ENCODE results near the gene MGAT4B. TPM values are rescaled to one million over a fixed set of nuclear protein-coding genes. Genes with fewer than 3 reads are reported as not detected.
A peak's percentile ranks its signal among the peaks of the same experiment; 100 is the strongest.

The MGAT4B gene
- total RNA-seq, 1 experiment from 2014 or later, result 36.9 TPM

DNA sequence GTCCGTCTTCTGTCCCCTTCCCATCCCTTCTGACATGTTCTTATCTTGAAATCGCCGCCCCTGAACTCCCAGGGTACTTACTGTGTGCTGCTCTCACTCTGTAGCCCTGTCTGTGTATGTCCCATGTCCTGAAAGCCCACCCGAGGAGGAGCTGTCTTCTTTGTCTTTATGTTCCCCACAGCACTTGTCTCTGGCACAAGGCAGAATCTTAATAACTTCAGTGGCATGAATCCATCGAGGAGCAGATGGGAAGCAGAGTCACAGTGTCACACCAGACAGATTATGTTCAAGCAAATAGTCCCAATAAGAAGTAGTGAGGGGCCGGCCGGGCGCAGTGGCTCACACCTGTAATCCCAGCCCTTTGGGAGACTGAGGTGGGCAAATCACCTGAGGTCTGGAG is 42.6 kb downstream of the MGAT4B start:
- peaks cover 36% of the 10 kb centered on the region for H3K4me1 ChIP-seq (ENCODE audit: low read length)
- no peak overlapping the region for H3K9ac ChIP-seq (ENCODE audit: low read length)
- H4K20me1 ChIP-seq (ENCODE audit: insufficient read depth, low read depth, low read length), result peaks cover 22% of the 10 kb centered on the region
- H3K79me2 ChIP-seq (ENCODE audit: low read length), result peaks cover 84% of the 10 kb centered on the region
- peaks cover 15% of the 10 kb centered on the region; the same call in 1 of the 2 replicates for H3K36me3 ChIP-seq (ENCODE audit: insufficient read depth, low read length)
- no peak overlapping the region for H3K4me2 ChIP-seq (ENCODE audit: low read depth, low read length, poor library complexity, severe bottlenecking)
- H3K27ac ChIP-seq (ENCODE audit: low read length), result no peak overlapping the region
- H3K9me2 ChIP-seq (replicated peaks; ENCODE audit: insufficient read depth, low read length), result no peaks in the 10 kb centered on the region
- H3K4me3 ChIP-seq (ENCODE audit: low read length), result no peak overlapping the region
- no peak for DNase-seq
- H3K27me3 ChIP-seq (ENCODE audit: low read length), result no peaks in the 10 kb centered on the region
- no peaks in the 10 kb centered on the region for H3K9me3 ChIP-seq (ENCODE audit: low read length)
- no peak overlapping the region for H2AFZ ChIP-seq (ENCODE audit: low read length)

DNA sequence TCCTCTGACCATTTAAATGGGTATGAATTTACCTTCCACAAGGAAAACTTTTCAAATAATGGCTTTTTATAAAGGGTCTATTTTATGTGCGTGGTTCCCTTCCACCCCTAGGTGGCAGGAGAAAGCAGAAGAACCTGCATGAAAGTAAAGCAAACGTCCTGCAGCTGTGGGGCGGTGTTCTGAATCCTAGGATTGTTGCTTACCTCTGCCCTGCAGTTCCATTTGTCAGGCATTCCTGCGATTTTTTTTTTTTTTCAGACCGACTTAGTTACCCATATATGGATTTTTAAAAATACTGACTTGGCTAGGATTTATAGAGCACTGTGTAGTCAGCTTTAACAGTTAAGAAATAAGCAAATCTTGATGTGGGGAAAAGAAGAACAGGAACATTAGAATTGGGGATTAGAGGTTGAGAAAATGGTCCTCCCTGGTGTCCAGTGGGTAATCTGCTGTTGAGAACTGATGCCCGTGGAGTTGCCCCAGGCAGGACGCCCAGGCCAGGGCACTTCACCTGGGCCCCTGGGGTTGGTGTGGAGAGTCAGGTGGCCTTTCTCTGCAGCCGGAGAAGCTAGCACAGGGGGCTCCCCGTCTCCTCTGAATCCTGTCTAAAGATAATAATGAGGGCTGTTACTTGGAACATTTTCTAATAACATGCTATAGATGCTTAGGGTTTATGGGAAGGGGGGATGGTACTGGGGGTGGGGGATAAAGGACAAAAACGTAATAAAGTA is 43.3 kb downstream of the MGAT4B start:
- H3K4me1 ChIP-seq (ENCODE audit: low read length), result peaks cover 37% of the 10 kb centered on the region
- H3K27ac ChIP-seq (ENCODE audit: low read length), result no peak overlapping the region
- H3K9me2 ChIP-seq (replicated peaks; ENCODE audit: insufficient read depth, low read length), result no peaks in the 10 kb centered on the region
- no peaks in the 10 kb centered on the region for H3K9me3 ChIP-seq (ENCODE audit: low read length)
- H2AFZ ChIP-seq (ENCODE audit: low read length), result no peak overlapping the region
- peak; percentile 82 for DNase-seq
- peaks cover 16% of the 10 kb centered on the region for H4K20me1 ChIP-seq (ENCODE audit: insufficient read depth, low read depth, low read length)
- peaks cover 11% of the 10 kb centered on the region; the same call in 1 of the 2 replicates for H3K36me3 ChIP-seq (ENCODE audit: insufficient read depth, low read length)
- H3K4me3 ChIP-seq (ENCODE audit: low read length), result no peak overlapping the region
- no peak overlapping the region for H3K9ac ChIP-seq (ENCODE audit: low read length)
- H3K27me3 ChIP-seq (ENCODE audit: low read length), result no peaks in the 10 kb centered on the region
- H3K4me2 ChIP-seq (ENCODE audit: low read depth, low read length, poor library complexity, severe bottlenecking), result no peak overlapping the region
- H3K79me2 ChIP-seq (ENCODE audit: low read length), result peaks cover 87% of the 10 kb centered on the region

DNA sequence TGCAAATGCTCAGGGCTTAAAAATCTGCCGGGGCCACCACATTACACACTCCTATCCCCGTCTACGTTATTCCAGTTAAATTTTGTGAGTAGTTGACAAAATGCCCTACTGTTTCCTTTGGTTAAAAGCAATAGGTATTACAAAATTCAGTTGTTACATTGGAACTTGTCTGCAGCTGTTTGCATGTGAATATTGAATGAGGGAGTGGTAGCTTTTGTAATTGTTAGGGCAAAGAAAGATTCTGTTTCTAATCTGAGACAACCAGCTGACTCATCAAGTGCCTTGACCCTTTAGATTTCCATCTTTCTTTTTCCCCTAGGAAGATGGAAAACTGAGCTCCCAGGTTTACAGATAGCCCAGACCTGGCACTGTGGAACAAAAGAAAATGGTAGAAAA is 43.9 kb downstream of the MGAT4B start:
- Histone ChIP-seq H3K4me3 (ENCODE audit: low read length) (no peak overlapping the region), H3K4me1 (ENCODE audit: low read length) (peaks cover 37% of the 10 kb centered on the region), H3K27ac (ENCODE audit: low read length) (peak overlapping the region; percentile 56), H4K20me1 (ENCODE audit: insufficient read depth, low read depth, low read length) (peaks cover 15% of the 10 kb centered on the region), H3K27me3 (ENCODE audit: low read length) (no peaks in the 10 kb centered on the region), H3K9me2 (replicated peaks; ENCODE audit: insufficient read depth, low read length) (no peaks in the 10 kb centered on the region), H2AFZ (ENCODE audit: low read length) (no peak overlapping the region), H3K9ac (ENCODE audit: low read length) (peak overlapping the region; percentile 23; the same call in 1 of the 2 replicates), H3K36me3 (ENCODE audit: insufficient read depth, low read length) (peaks cover 9% of the 10 kb centered on the region; the same call in 1 of the 2 replicates), H3K9me3 (ENCODE audit: low read length) (no peaks in the 10 kb centered on the region), H3K79me2 (ENCODE audit: low read length) (peaks cover 89% of the 10 kb centered on the region), H3K4me2 (ENCODE audit: low read depth, low read length, poor library complexity, severe bottlenecking) (peak overlapping the region; percentile 24)
- no peak for DNase-seq

DNA sequence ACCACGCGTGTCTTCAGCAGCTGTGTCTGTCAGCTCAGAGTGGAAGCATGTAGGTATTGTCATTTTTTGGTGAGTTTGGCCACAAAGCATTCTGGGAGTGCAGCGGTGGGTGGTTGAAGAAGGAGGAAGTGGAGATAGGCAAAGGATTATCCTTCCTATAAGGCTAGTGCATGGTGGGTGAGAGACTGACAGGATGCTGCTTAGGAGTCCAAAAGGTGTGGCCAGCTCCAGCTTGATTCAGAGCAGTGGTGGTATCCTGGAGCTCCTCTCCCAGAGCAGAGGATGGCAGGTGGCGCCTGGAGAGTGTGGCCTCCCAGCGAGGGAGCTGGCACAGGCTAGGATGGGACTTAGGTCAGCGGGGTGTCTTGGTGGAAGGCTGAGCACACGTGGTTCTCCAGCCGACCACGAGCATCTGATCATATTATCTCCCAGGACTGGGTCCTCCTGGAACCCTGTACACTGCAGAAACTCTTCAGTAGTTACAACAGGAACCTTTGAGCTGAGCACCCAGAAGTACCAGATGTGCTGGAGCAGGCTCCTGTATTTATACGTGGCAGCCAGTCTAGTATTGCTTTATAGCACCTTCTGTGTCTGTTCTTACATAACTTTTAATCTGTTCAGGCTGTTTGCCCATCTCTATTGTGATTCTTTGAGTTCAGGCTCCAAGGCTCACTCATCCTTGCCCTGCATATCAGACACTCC is 44.4 kb downstream of the MGAT4B start:
- peak; percentile 83 for DNase-seq
- H2AFZ ChIP-seq (ENCODE audit: low read length), result no peak overlapping the region

DNA sequence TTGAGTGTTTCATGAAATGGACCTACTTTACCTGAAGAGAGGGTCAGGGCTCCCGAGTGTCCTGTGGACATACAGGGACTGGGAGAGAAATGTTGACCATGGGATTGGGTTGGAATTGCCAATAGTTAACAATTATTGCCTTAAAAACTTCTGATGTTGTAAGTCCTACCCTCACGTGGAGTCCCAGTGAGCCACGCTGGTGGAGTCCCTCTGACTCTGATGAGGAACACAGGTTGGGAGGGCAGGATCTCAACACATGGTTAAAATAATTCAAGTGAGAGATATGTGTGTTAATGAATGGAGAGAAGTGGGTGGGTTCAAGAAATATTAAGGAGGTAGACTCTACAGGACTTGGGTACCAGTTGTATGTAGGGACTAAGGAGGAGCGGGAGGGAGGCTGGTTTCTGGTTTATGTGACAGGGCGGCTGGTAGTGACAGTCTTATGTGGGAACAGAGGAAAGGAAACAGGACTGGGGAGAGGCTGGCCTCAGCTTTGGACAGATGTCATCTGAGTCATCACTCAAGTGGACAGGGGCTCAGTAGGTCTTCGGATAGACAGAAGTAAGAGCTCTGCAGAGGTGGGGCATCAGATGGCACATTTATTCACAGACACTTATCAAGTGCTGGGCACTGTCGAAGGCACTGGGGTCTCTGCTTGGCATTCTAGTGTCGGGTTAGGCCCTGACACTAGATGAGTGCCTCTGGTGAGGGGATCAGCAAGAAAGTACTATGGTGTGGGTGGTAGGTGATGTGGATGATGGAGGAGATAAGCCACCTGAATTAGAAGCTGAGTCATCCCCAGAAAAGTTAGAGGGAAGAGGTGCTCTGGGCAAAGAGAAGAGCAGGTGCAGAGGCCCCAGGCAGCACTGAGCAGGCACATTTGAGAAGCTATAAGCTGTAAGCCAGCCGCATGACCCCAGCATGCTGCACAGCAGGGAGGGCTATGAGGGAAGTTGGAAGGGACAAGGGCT is 46.8 kb downstream of the MGAT4B start:
- DNase-seq, result no peak
- peaks cover 86% of the 10 kb centered on the region for H3K79me2 ChIP-seq (ENCODE audit: low read length)
- H3K27ac ChIP-seq (ENCODE audit: low read length), result 0 out of 2 replicates have a peak overlapping the region, but pooled peaks have one; percentile 23
- H4K20me1 ChIP-seq (ENCODE audit: insufficient read depth, low read depth, low read length), result peaks cover 21% of the 10 kb centered on the region
- no peaks in the 10 kb centered on the region for H3K9me3 ChIP-seq (ENCODE audit: low read length)
- H3K27me3 ChIP-seq (ENCODE audit: low read length), result no peaks in the 10 kb centered on the region
- H3K9me2 ChIP-seq (replicated peaks; ENCODE audit: insufficient read depth, low read length), result no peaks in the 10 kb centered on the region
- peaks cover 39% of the 10 kb centered on the region for H3K4me1 ChIP-seq (ENCODE audit: low read length)
- H3K4me2 ChIP-seq (ENCODE audit: low read depth, low read length, poor library complexity, severe bottlenecking), result no peak overlapping the region
- H2AFZ ChIP-seq (ENCODE audit: low read length), result no peak overlapping the region
- no peaks in the 10 kb centered on the region for H3K36me3 ChIP-seq (ENCODE audit: insufficient read depth, low read length)
- H3K4me3 ChIP-seq (ENCODE audit: low read length), result no peak overlapping the region
- no peak overlapping the region for H3K9ac ChIP-seq (ENCODE audit: low read length)

More for the DNA sequence above, 44.4 kb downstream of the MGAT4B start:
- peaks cover 37% of the 10 kb centered on the region for H3K4me1 ChIP-seq (ENCODE audit: low read length)
- H3K4me2 ChIP-seq (ENCODE audit: low read depth, low read length, poor library complexity, severe bottlenecking), result peak overlapping the region; percentile 35
- peaks cover 89% of the 10 kb centered on the region for H3K79me2 ChIP-seq (ENCODE audit: low read length)
- peak overlapping the region; percentile 56 for H3K27ac ChIP-seq (ENCODE audit: low read length)
- no peaks in the 10 kb centered on the region for H3K9me2 ChIP-seq (replicated peaks; ENCODE audit: insufficient read depth, low read length)
- H3K4me3 ChIP-seq (ENCODE audit: low read length), result no peak overlapping the region
- H3K27me3 ChIP-seq (ENCODE audit: low read length), result no peaks in the 10 kb centered on the region
- H4K20me1 ChIP-seq (ENCODE audit: insufficient read depth, low read depth, low read length), result peaks cover 15% of the 10 kb centered on the region
- peak overlapping the region; percentile 44; the same call in 1 of the 2 replicates for H3K9ac ChIP-seq (ENCODE audit: low read length)
- H3K36me3 ChIP-seq (ENCODE audit: insufficient read depth, low read length), result peaks cover 7% of the 10 kb centered on the region; the same call in 1 of the 2 replicates
- H3K9me3 ChIP-seq (ENCODE audit: low read length), result no peaks in the 10 kb centered on the region

DNA sequence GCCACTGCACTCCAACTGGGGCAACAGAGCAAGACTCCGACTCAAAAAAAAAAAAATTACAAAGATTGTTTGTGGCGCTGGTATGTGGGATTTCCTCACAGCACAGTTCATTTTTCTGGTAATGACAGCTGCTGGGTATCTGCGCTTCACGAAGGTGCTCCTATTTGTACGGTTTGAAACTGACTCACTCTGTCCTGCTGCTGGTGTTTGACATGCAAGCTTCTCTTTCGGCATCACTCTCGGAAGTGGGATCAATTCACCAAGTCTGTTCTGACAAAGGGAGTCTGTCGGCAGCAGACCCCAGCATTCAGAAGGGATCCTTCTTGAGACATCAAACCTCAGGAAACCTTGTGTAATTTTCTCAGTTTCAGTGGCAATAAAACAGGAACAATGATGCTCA is 47.7 kb downstream of the MGAT4B start:
- no peak overlapping the region for H3K9ac ChIP-seq (ENCODE audit: low read length)
- H3K4me1 ChIP-seq (ENCODE audit: low read length), result peaks cover 48% of the 10 kb centered on the region
- no peaks in the 10 kb centered on the region for H3K9me2 ChIP-seq (replicated peaks; ENCODE audit: insufficient read depth, low read length)
- H2AFZ ChIP-seq (ENCODE audit: low read length), result no peak overlapping the region
- DNase-seq, result no peak
- H3K4me2 ChIP-seq (ENCODE audit: low read depth, low read length, poor library complexity, severe bottlenecking), result no peak overlapping the region
- H3K36me3 ChIP-seq (ENCODE audit: insufficient read depth, low read length), result no peaks in the 10 kb centered on the region
- H3K27ac ChIP-seq (ENCODE audit: low read length), result no peak overlapping the region
- H3K4me3 ChIP-seq (ENCODE audit: low read length), result no peak overlapping the region
- H3K27me3 ChIP-seq (ENCODE audit: low read length), result no peaks in the 10 kb centered on the region
- no peaks in the 10 kb centered on the region for H3K9me3 ChIP-seq (ENCODE audit: low read length)
- H4K20me1 ChIP-seq (ENCODE audit: insufficient read depth, low read depth, low read length), result peaks cover 20% of the 10 kb centered on the region
- peaks cover 91% of the 10 kb centered on the region for H3K79me2 ChIP-seq (ENCODE audit: low read length)

DNA sequence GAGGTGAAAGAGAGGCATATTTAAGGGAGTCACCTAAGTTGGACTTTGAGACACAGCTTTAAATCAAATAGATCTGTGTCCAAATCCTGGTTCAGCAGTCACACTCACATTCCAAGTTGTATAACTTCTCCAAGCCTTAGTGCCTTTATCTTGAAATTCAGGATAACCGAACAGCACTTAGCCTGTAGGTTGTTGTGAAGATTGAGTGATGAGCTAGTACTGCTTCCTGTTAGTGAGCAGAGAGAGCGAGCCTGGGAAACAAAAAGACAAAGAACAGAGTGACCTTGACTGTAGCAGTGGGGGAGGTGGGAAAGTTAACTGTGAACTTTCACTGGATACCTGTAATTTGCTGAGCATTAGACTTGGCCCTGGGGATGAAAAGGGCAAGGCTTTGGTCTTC is 51.6 kb downstream of the MGAT4B start:
- Histone ChIP-seq H3K4me2 (ENCODE audit: low read depth, low read length, poor library complexity, severe bottlenecking) (no peak overlapping the region), H4K20me1 (ENCODE audit: insufficient read depth, low read depth, low read length) (0 out of 2 replicates have a peak, but pooled peaks cover 17% of the 10 kb centered on the region), H3K27me3 (ENCODE audit: low read length) (no peaks in the 10 kb centered on the region), H3K9ac (ENCODE audit: low read length) (no peak overlapping the region), H3K4me3 (ENCODE audit: low read length) (no peak overlapping the region), H3K36me3 (ENCODE audit: insufficient read depth, low read length) (no peaks in the 10 kb centered on the region), H3K4me1 (ENCODE audit: low read length) (peaks cover 25% of the 10 kb centered on the region), H2AFZ (ENCODE audit: low read length) (no peak overlapping the region), H3K79me2 (ENCODE audit: low read length) (peaks cover 90% of the 10 kb centered on the region), H3K27ac (ENCODE audit: low read length) (no peak overlapping the region), H3K9me3 (ENCODE audit: low read length) (no peaks in the 10 kb centered on the region), H3K9me2 (replicated peaks; ENCODE audit: insufficient read depth, low read length) (no peaks in the 10 kb centered on the region)
- DNase-seq, result no peak

All from Karpas-422 (cell line).